Chondrocyte (in vitro differentiated cells): ENCODE data around the gene DDX56. TPM values are rescaled to one million over a fixed set of nuclear protein-coding genes. Genes with fewer than 3 reads are reported as not detected.

Experiments used
- DNase-seq: peaks from one replicate; pipeline ENCODE4 v3.0.0; 2021; ENCODE audit warnings: mixed read lengths, low spot score
- H3K27ac Mint-ChIP-seq: one replicate; pipeline ENCODE4 v1.8.0; 2021; ENCODE audit warnings: mild to moderate bottlenecking, moderate library complexity, mixed read lengths; ENCODE audit not compliant: unreplicated experiment
- H3K27me3 Mint-ChIP-seq: 2 replicates; pipeline ENCODE4 v1.8.0; 2021; ENCODE audit warnings: low read depth, mixed read lengths
- H3K36me3 Mint-ChIP-seq: 2 replicates; pipeline ENCODE4 v1.8.0; 2021; ENCODE audit warnings: low read depth, mixed read lengths
- H3K4me1 Mint-ChIP-seq: 2 replicates; pipeline ENCODE4 v1.8.0; 2021; ENCODE audit warnings: low read depth, mild to moderate bottlenecking, mixed read lengths
- H3K4me3 Mint-ChIP-seq: one replicate; pipeline ENCODE4 v1.8.0; 2021; ENCODE audit warnings: mild to moderate bottlenecking, moderate library complexity, mixed read lengths; ENCODE audit not compliant: unreplicated experiment
- H3K9me3 Mint-ChIP-seq: 2 replicates; pipeline ENCODE4 v1.8.0; 2021; ENCODE audit warnings: low read depth, mixed read lengths
- CTCF ChIP-seq: fragments of 200-600 bp; sonication (generic); IDR thresholded peaks from 2 replicates; pipeline ENCODE4 v1.5.0; 2021; ENCODE audit warnings: antibody characterized with exemption, mild to moderate bottlenecking, moderate library complexity
- total RNA-seq: library from RNA; stranded (reverse); gene quantifications from 3 replicates; pipeline ENCODE4 v1.2.1, GENCODE V29; 2021

The DDX56 gene
- total RNA-seq, 1 donor from 2014 or later: 48.7 TPM

- no peak overlapping the region for H3K4me3 Mint-ChIP-seq
These were observed 24.3 kb downstream of the DDX56 start for GRCh38 chr7:44549457-44549856.

GRCh38 chr7:44548893-44549292 is 24.8 kb downstream of the DDX56 start:
- Mint-ChIP-seq H3K27ac (no peak overlapping the region), H3K9me3 (no peaks in the 10 kb centered on the region), H3K27me3 (no peaks in the 10 kb centered on the region)

More at GRCh38 chr7:44549457-44549856, 24.3 kb downstream of the DDX56 start:
- H3K4me1 Mint-ChIP-seq: peaks cover 10% of the 10 kb centered on the region
- H3K27ac Mint-ChIP-seq: no peak overlapping the region
- no peaks in the 10 kb centered on the region for H3K36me3 Mint-ChIP-seq
- peak; percentile 14 for DNase-seq
- TF ChIP-seq CTCF: no peak
- no peaks in the 10 kb centered on the region for H3K9me3 Mint-ChIP-seq
- H3K27me3 Mint-ChIP-seq: no peaks in the 10 kb centered on the region

GRCh38 chr7:44547536-44548231 is 26.0 kb downstream of the DDX56 start:
- Mint-ChIP-seq H3K27me3 (no peaks in the 10 kb centered on the region), H3K36me3 (no peaks in the 10 kb centered on the region), H3K27ac (peak overlapping the region; percentile 45), H3K9me3 (no peaks in the 10 kb centered on the region), H3K4me3 (no peak overlapping the region), H3K4me1 (peaks cover 10% of the 10 kb centered on the region)
- no peak for TF ChIP-seq CTCF
- no peak for DNase-seq

More at GRCh38 chr7:44548893-44549292, 24.8 kb downstream of the DDX56 start:
- Mint-ChIP-seq H3K4me3 (no peak overlapping the region), H3K4me1 (peaks cover 10% of the 10 kb centered on the region), H3K36me3 (no peaks in the 10 kb centered on the region)
- no peak for DNase-seq
- no peak for TF ChIP-seq CTCF

GRCh38 chr7:44541876-44542610 is 31.7 kb downstream of the DDX56 start:
- DNase-seq: peak; percentile 48
- Mint-ChIP-seq H3K27me3 (no peaks in the 10 kb centered on the region), H3K27ac (no peak overlapping the region), H3K9me3 (no peaks in the 10 kb centered on the region), H3K36me3 (no peaks in the 10 kb centered on the region), H3K4me3 (no peak overlapping the region), H3K4me1 (no peaks in the 10 kb centered on the region)
- TF ChIP-seq CTCF: no peak

- Mint-ChIP-seq H3K27me3 (no peaks in the 10 kb centered on the region), H3K4me1 (no peaks in the 10 kb centered on the region), H3K27ac (no peak within 1 kb of the TSS), H3K4me3 (no peak within 1 kb of the TSS), H3K9me3 (no peaks in the 10 kb centered on the region), H3K36me3 (no peaks in the 10 kb centered on the region)
- TF ChIP-seq CTCF: no peak
- DNase-seq: peak; percentile 85
These were observed 32.5 kb downstream of the DDX56 start, which contains the start of gene NPC1L1 for GRCh38 chr7:44541028-44541869. NPC1L1 (minus strand) TSS chr7:44541330; CDS start chr7:44541259, 71 bp downstream.
